HepG2 (cell line): ENCODE results near the gene SOBP. TPM values are rescaled to one million over a fixed set of nuclear protein-coding genes. Genes with fewer than 3 reads are reported as not detected.

Experiments used
- ARID2 ChIP-seq: sonication (generic); formaldehyde crosslinking; IDR thresholded peaks from 2 replicates; pipeline ENCODE4 v1.8.1; 2022; ENCODE audit warnings: mild to moderate bottlenecking, missing genetic modification reagents, borderline replicate concordance
- ATF5 ChIP-seq: sonication (generic); formaldehyde crosslinking; IDR thresholded peaks from 2 replicates; pipeline ENCODE4 v1.4.0; 2020; ENCODE audit warnings: mild to moderate bottlenecking, low read depth, missing genetic modification reagents
- ATF7-NPFF ChIP-seq: sonication (generic); formaldehyde crosslinking; IDR thresholded peaks from 2 replicates; pipeline ENCODE4 v1.8.1; 2023; ENCODE audit warnings: mild to moderate bottlenecking, low read depth, missing genetic modification reagents, moderate library complexity
- CBFB ChIP-seq: sonication (generic); formaldehyde crosslinking; IDR thresholded peaks from 2 replicates; pipeline ENCODE4 v1.4.0; 2020; ENCODE audit warnings: missing genetic modification reagents
- DBP ChIP-seq: sonication (generic); formaldehyde crosslinking; IDR thresholded peaks from 2 replicates; pipeline ENCODE4 v1.4.0; 2020; ENCODE audit warnings: missing genetic modification reagents; ENCODE audit errors: not compliant biosample characterization
- FOXJ3 ChIP-seq: sonication (generic); formaldehyde crosslinking; IDR thresholded peaks from 2 replicates; pipeline ENCODE4 v1.4.0; 2020; ENCODE audit warnings: missing genetic modification reagents, mild to moderate bottlenecking, borderline replicate concordance
- HNRNPK ChIP-seq: fragments of 200-400 bp; formaldehyde crosslinking; IDR thresholded peaks from 2 replicates; pipeline ENCODE4 v1.6.1; 2018; ENCODE audit warnings: low read length, low read depth, moderate library complexity, mild to moderate bottlenecking; ENCODE audit not compliant: poor library complexity, severe bottlenecking
- KDM5B ChIP-seq: sonication (generic); formaldehyde crosslinking; IDR thresholded peaks from 2 replicates; pipeline ENCODE4 v1.4.0; 2020; ENCODE audit warnings: missing genetic modification reagents, mild to moderate bottlenecking, borderline replicate concordance
- SPEN ChIP-seq: sonication (generic); formaldehyde crosslinking; IDR thresholded peaks from 2 replicates; pipeline ENCODE4 v1.5.1; 2020; ENCODE audit warnings: low read depth, mild to moderate bottlenecking, missing genetic modification reagents
- THYN1 ChIP-seq: sonication (generic); formaldehyde crosslinking; IDR thresholded peaks from 2 replicates; pipeline ENCODE4 v1.8.1; 2023; ENCODE audit warnings: low read depth, mild to moderate bottlenecking, moderate library complexity, missing genetic modification reagents, borderline replicate concordance
- ZBTB49 ChIP-seq: sonication (generic); formaldehyde crosslinking; IDR thresholded peaks from 2 replicates; pipeline ENCODE4 v1.4.0; 2020; ENCODE audit warnings: missing genetic modification reagents, borderline replicate concordance
- ZBTB7A ChIP-seq: sonication (generic); formaldehyde crosslinking; IDR thresholded peaks from 2 replicates; pipeline ENCODE4 v1.8.0; 2022; ENCODE audit warnings: mild to moderate bottlenecking, missing genetic modification reagents
- ZMAT5 ChIP-seq: sonication (generic); formaldehyde crosslinking; IDR thresholded peaks from 2 replicates; pipeline ENCODE4 v1.5.0; 2020; ENCODE audit warnings: mild to moderate bottlenecking, low read depth, missing genetic modification reagents, borderline replicate concordance
- ZNF12 ChIP-seq: sonication (generic); formaldehyde crosslinking; IDR thresholded peaks from 2 replicates; pipeline ENCODE4 v1.5.0; 2020; ENCODE audit warnings: missing genetic modification reagents
- ZNF235 ChIP-seq: sonication (generic); formaldehyde crosslinking; IDR thresholded peaks from 2 replicates; pipeline ENCODE4 v1.8.1; 2023; ENCODE audit warnings: mild to moderate bottlenecking, missing genetic modification reagents, borderline replicate concordance
- ZNF296 ChIP-seq: sonication (generic); formaldehyde crosslinking; conservative IDR thresholded peaks from 2 replicates; pipeline ENCODE4 v1.5.0; 2020; ENCODE audit warnings: mild to moderate bottlenecking, missing genetic modification reagents
- ZNF337 ChIP-seq: sonication (generic); formaldehyde crosslinking; IDR thresholded peaks from 2 replicates; pipeline ENCODE4 v1.5.1; 2020; ENCODE audit warnings: missing genetic modification reagents, low read depth, mild to moderate bottlenecking, borderline replicate concordance
- ZNF367 ChIP-seq: sonication (generic); formaldehyde crosslinking; IDR thresholded peaks from 2 replicates; pipeline ENCODE4 v1.4.0; 2020; ENCODE audit warnings: missing genetic modification reagents, borderline replicate concordance
- ZNF414 ChIP-seq: sonication (generic); formaldehyde crosslinking; IDR thresholded peaks from 2 replicates; pipeline ENCODE4 v1.5.0; 2020; ENCODE audit warnings: missing genetic modification reagents
- ZNF468 ChIP-seq: sonication (generic); formaldehyde crosslinking; IDR thresholded peaks from 2 replicates; pipeline ENCODE4 v1.8.0; 2022; ENCODE audit warnings: mild to moderate bottlenecking, moderate library complexity, missing genetic modification reagents
- ZNF713 ChIP-seq: sonication (generic); formaldehyde crosslinking; IDR thresholded peaks from 2 replicates; pipeline ENCODE4 v1.4.0; 2020; ENCODE audit warnings: mild to moderate bottlenecking, missing genetic modification reagents
- ZNF747 ChIP-seq: sonication (generic); formaldehyde crosslinking; IDR thresholded peaks from 2 replicates; pipeline ENCODE4 v1.8.1; 2023; ENCODE audit warnings: missing genetic modification reagents, mild to moderate bottlenecking, borderline replicate concordance
- ZNF777 ChIP-seq: sonication (generic); formaldehyde crosslinking; IDR thresholded peaks from 2 replicates; pipeline ENCODE4 v1.4.0; 2020; ENCODE audit warnings: missing genetic modification reagents
- ZSCAN30 ChIP-seq: sonication (generic); formaldehyde crosslinking; IDR thresholded peaks from 2 replicates; pipeline ENCODE4 v1.5.0; 2020; ENCODE audit warnings: mild to moderate bottlenecking, missing genetic modification reagents
- polyA plus RNA-seq, 8 experiments: library from polyadenylated mRNA; depleted of rRNA in 3 of 8; stranded (reverse) in 7 of 8; unstranded in 1 of 8; fragments of >200 nt; fragmentation: Illumina TruSeq in 4 of 8; extraction: Trizol in 4 of 8; gene quantifications; 2 replicates each; pipeline versions ENCODE4 v1.2.1 to v1.2.3, GENCODE V29; 2011 to 2016; ENCODE audit warnings: low read depth in 4 of 8, missing spikeins in 1 of 8, mixed read lengths in 1 of 8; ENCODE audit not compliant: insufficient read depth in 1 of 8
- total RNA-seq, 5 experiments: library from RNA; depleted of rRNA; stranded (reverse); fragments of >200 nt; fragmentation: Illumina TruSeq; extraction: Trizol; gene quantifications; 2 replicates each; pipeline ENCODE4 v1.2.3, GENCODE V29; 2016; ENCODE audit warnings: low read depth in 1 of 5

Gene SOBP
- total and polyA plus RNA-seq, 2 of the 13 experiments (the other 11 are each of a cell fraction or from before 2014, with no cell fraction given) = 1.5 to 6.9 TPM

- no peak for TF ChIP-seq THYN1
- TF ChIP-seq ZNF777 (CRISPR knock-in tag) = 0 out of 2 replicates have a peak, but pooled peaks have one; percentile 31
- no peak; the same call in 1 of the 2 replicates for TF ChIP-seq CBFB (CRISPR knock-in tag)
- TF ChIP-seq ARID2 (CRISPR knock-in tag) = 0 out of 2 replicates have a peak, but pooled peaks have one; percentile 17
- no peak for TF ChIP-seq ZBTB49 (CRISPR knock-in tag)
- peak; percentile 67; the same call in 1 of the 2 replicates for TF ChIP-seq ATF7-NPFF (CRISPR knock-in tag)
- peak; percentile 85 for TF ChIP-seq FOXJ3 (CRISPR knock-in tag)
- TF ChIP-seq ZMAT5 (CRISPR knock-in tag) = no peak
- TF ChIP-seq ZNF12 (CRISPR knock-in tag) = no peak; the same call in 1 of the 2 replicates
- no peak for TF ChIP-seq KDM5B (CRISPR knock-in tag)
- TF ChIP-seq ZBTB7A (CRISPR knock-in tag) = no peak; the same call in 1 of the 2 replicates
- no peak for TF ChIP-seq ZNF468 (CRISPR knock-in tag)
- TF ChIP-seq ZNF747 (CRISPR knock-in tag) = no peak
- TF ChIP-seq ZNF337 (CRISPR knock-in tag) = no peak
- no peak for TF ChIP-seq ZNF296 (CRISPR knock-in tag)
- TF ChIP-seq HNRNPK = no peak
- 0 out of 2 replicates have a peak, but pooled peaks have one; percentile 37 for TF ChIP-seq ZNF414 (CRISPR knock-in tag)
- TF ChIP-seq DBP (CRISPR knock-in tag) = no peak
- TF ChIP-seq ZNF235 (CRISPR knock-in tag) = no peak
- no peak for TF ChIP-seq ZNF367
- no peak for TF ChIP-seq SPEN (CRISPR knock-in tag)
- TF ChIP-seq ZSCAN30 (CRISPR knock-in tag) = no peak
- no peak for TF ChIP-seq ATF5
- TF ChIP-seq ZNF713 = no peak
Measured at GRCh38 chr6:107493158-107494057, 3.5 kb downstream of the SOBP start (continued).
